ENCODE results near the gene ACOXL. TPM values are rescaled to one million over a fixed set of nuclear protein-coding genes. Genes with fewer than 3 reads are reported as not detected.

The ACOXL gene
- total and polyA plus RNA-seq, 3 donors from 2014 or later, result 4.9 to 7.9 (median 5.3) TPM

GRCh38 chr2:111135237-111135909 lies 403.0 kb downstream of the ACOXL start:
- 91 to 96% methylated on average over 3 of the region's 3 CpGs for WGBS, 2 donors
- Histone ChIP-seq H3K27me3 (no peaks in the 10 kb centered on the region), H3K4me3 (no peak overlapping the region), H3K27ac (no peak overlapping the region), H3K4me1 (no peaks in the 10 kb centered on the region), H3K9me3 (no peaks in the 10 kb centered on the region), H3K36me3 (ENCODE audit: low read depth, missing control alignments) (no peaks in the 10 kb centered on the region)
- intact Hi-C loops (cut with DNase I; ENCODE audit: low total_unique reads), result no loop called here
- TF ChIP-seq, protein P1, sequence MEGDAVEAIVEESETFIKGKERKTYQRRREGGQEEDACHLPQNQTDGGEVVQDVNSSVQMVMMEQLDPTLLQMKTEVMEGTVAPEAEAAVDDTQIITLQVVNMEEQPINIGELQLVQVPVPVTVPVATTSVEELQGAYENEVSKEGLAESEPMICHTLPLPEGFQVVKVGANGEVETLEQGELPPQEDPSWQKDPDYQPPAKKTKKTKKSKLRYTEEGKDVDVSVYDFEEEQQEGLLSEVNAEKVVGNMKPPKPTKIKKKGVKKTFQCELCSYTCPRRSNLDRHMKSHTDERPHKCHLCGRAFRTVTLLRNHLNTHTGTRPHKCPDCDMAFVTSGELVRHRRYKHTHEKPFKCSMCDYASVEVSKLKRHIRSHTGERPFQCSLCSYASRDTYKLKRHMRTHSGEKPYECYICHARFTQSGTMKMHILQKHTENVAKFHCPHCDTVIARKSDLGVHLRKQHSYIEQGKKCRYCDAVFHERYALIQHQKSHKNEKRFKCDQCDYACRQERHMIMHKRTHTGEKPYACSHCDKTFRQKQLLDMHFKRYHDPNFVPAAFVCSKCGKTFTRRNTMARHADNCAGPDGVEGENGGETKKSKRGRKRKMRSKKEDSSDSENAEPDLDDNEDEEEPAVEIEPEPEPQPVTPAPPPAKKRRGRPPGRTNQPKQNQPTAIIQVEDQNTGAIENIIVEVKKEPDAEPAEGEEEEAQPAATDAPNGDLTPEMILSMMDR (IDR thresholded peaks at IDR 0.05), result no peak
- TF ChIP-seq POLR2A (IDR thresholded peaks at IDR 0.05), result no peak
- no peak for DNase-seq

DNA sequence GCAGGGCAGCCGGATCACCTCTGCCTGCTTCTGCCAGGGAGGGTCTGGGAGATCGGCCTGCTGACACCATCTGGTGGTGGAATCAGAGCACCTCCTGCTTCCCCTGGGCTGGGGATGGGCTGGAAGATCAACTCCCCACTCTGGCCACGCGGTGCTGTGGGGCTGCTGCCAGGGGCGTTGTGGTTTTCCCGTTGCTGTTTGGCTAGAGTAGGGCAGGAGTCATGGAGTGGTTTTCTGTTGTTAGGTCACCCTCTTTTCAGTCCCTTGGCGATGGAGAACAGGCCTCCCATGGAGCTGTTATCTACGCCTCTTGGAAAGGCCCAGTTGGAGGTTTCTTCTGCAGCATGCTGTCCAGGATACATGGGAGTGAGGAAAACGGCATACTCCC lies 403.5 kb downstream of the ACOXL start:
- WGBS, 2 donors, result 91 to 100% methylated on average over 5 to 9 of the region's 9 CpGs
- Histone ChIP-seq H3K4me1 (no peaks in the 10 kb centered on the region), H3K27me3 (no peaks in the 10 kb centered on the region), H3K36me3 (ENCODE audit: low read depth, missing control alignments) (no peaks in the 10 kb centered on the region), H3K4me3 (no peak overlapping the region), H3K27ac (no peak overlapping the region), H3K9me3 (no peaks in the 10 kb centered on the region)
- DNase-seq, result no peak
- intact Hi-C loops (cut with DNase I; ENCODE audit: low total_unique reads), result no loop called here
- TF ChIP-seq POLR2A (IDR thresholded peaks at IDR 0.05), result no peak
- TF ChIP-seq, protein P1 (IDR thresholded peaks at IDR 0.05), result no peak

- Histone ChIP-seq H3K9me3 (no peaks in the 10 kb centered on the region), H3K36me3 (ENCODE audit: low read depth, missing control alignments) (no peaks in the 10 kb centered on the region), H3K27me3 (no peaks in the 10 kb centered on the region), H3K4me3 (no peak overlapping the region), H3K27ac (no peak overlapping the region), H3K4me1 (no peaks in the 10 kb centered on the region)
- TF ChIP-seq, protein P1 (IDR thresholded peaks at IDR 0.05), result no peak
- intact Hi-C loops (cut with DNase I; ENCODE audit: low total_unique reads), result no loop called here
- no peak for DNase-seq
- 87 to 94% methylated on average over 5 of the region's 5 CpGs for WGBS, 2 donors
Measured at GRCh38 chr2:111138839-111139238, 406.5 kb downstream of the ACOXL start.

DNA sequence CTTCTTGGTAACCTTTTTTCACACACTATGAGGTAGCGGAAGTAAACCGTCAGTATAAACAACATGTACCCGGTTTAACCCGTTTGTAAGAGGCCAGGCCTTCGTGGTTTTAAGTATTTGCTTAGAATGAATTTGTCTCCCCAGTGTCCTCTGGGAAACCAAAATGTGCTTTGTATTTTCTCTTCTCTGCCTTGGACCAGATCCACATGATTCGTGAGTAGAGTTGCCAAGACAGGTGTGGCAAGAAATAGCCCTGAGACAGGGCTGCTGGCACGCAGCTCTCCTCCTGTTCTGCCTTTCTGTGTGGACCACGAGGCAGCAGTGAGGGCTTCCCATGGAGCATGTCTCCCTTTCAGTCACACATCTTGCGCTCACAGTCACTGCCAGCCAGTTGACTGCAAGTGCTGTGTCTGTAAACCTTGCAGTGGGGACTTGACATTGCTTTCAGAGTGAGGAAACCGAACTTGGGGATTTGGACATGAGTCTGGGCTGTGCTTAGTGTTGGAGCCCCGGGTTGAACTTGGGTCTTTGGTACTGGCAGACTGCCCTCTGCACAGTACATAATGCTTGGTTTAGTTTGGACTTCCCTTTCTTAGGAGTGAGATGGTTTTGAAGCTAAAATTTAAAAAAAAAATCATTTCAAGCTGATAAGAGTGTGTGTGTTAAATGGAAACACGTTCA lies 407.4 kb downstream of the ACOXL start:
- Histone ChIP-seq H3K4me1 (no peaks in the 10 kb centered on the region), H3K27me3 (no peaks in the 10 kb centered on the region), H3K36me3 (ENCODE audit: low read depth, missing control alignments) (no peaks in the 10 kb centered on the region), H3K4me3 (no peak overlapping the region), H3K9me3 (no peaks in the 10 kb centered on the region), H3K27ac (no peak overlapping the region)
- intact Hi-C loops (cut with DNase I; ENCODE audit: low total_unique reads), result no loop called here
- DNase-seq, result no peak
- WGBS, 2 donors, result 68 to 77% methylated on average over 12 of the region's 12 CpGs
- TF ChIP-seq POLR2A (IDR thresholded peaks at IDR 0.05), result no peak
- TF ChIP-seq, protein P1 (IDR thresholded peaks at IDR 0.05), result no peak

GRCh38 chr2:111140815-111141214 lies 408.4 kb downstream of the ACOXL start:
- no peak for DNase-seq
- Histone ChIP-seq H3K9me3 (no peaks in the 10 kb centered on the region), H3K27me3 (no peaks in the 10 kb centered on the region), H3K27ac (no peak overlapping the region), H3K4me1 (no peaks in the 10 kb centered on the region), H3K4me3 (no peak overlapping the region), H3K36me3 (ENCODE audit: low read depth, missing control alignments) (no peaks in the 10 kb centered on the region)
- intact Hi-C loops (cut with DNase I; ENCODE audit: low total_unique reads), result no loop called here
- 97 to 100% methylated on average over 4 of the region's 4 CpGs for WGBS, 2 donors
- TF ChIP-seq, protein P1 (IDR thresholded peaks at IDR 0.05), result no peak
- no peak for TF ChIP-seq POLR2A (IDR thresholded peaks at IDR 0.05)

Data from testis (tissue), 3 donors.